Measurements from ENCODE around the gene PIK3C3. TPM values are rescaled to one million over a fixed set of nuclear protein-coding genes. Genes with fewer than 3 reads are reported as not detected.

PIK3C3 gene
- total RNA-seq, 2 experiments from 2014 or later, result 8.3 to 22.3 TPM

DNA sequence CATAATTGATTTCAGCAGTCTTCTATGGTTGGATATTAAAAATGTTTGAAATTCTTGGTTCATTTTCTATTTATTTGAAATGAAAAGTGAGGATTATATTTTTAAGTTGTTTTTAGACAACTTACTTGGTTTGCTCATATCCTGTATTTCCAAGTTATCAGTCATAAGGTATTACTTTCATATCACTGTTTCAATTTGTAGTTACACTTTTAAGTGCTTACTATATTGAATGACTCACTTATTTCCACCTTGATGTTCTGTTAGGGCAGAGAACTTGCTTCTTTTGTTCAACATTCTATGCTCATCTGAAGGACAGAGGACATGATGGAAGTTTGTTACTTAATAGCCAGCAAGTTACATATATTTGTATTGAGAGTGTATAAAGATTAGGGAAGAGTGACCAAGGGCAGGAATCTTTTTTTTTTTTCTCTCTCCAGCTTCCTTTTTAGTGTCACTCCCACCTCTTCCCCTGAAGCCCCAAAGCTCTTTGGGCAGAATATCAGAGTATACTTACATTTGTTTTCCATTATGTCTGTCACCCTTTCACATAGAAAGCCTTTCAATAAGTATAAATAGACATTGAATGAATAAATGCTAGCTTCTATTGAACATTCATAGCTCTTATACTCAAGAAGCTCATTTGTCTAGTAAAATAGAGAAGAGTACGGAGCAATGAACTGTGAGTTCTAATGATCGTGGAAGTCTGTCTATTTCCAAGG lies 28.1 kb downstream of the PIK3C3 start:
- no TSS peak for BruUV-seq (replicated peaks)
- ChIA-PET CTCF (ENCODE audit: unreplicated experiment) (no interaction called here), POLR2A (interaction anchor here (0.5 to 1.0 kb wide), 3 partner anchors 8 to 207 kb away, joined by 3 to 4 read pairs (median 3); no protein-coding TSS in a partner anchor)
- H3K4me2 ChIP-seq (ENCODE audit: low read length), result no peak overlapping the region
- no peak for DNase-seq (ENCODE audit: low spot score)
- TF ChIP-seq, protein P1, sequence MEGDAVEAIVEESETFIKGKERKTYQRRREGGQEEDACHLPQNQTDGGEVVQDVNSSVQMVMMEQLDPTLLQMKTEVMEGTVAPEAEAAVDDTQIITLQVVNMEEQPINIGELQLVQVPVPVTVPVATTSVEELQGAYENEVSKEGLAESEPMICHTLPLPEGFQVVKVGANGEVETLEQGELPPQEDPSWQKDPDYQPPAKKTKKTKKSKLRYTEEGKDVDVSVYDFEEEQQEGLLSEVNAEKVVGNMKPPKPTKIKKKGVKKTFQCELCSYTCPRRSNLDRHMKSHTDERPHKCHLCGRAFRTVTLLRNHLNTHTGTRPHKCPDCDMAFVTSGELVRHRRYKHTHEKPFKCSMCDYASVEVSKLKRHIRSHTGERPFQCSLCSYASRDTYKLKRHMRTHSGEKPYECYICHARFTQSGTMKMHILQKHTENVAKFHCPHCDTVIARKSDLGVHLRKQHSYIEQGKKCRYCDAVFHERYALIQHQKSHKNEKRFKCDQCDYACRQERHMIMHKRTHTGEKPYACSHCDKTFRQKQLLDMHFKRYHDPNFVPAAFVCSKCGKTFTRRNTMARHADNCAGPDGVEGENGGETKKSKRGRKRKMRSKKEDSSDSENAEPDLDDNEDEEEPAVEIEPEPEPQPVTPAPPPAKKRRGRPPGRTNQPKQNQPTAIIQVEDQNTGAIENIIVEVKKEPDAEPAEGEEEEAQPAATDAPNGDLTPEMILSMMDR (conservative IDR thresholded peaks at IDR 0.05; ENCODE audit: low read length), result no peak
- no peak for TF ChIP-seq EZH2phosphoT487 (IDR thresholded peaks at IDR 0.05; ENCODE audit: borderline replicate concordance, low read depth, low read length)
- intact Hi-C loops (cut with micrococcal nuclease; ENCODE audit: unreplicated experiment), result no loop called here
- no peak overlapping the region for H3K27ac ChIP-seq (ENCODE audit: low read depth, low read length, poor library complexity, severe bottlenecking)
- H3K36me3 ChIP-seq (ENCODE audit: insufficient read depth, low read length), result peaks cover 4% of the 10 kb centered on the region; the same call in 1 of the 2 replicates
- H4K20me1 ChIP-seq (ENCODE audit: insufficient read depth, low read length), result no peaks in the 10 kb centered on the region
- no peak overlapping the region for H2AFZ ChIP-seq (ENCODE audit: low read length)
- no peaks in the 10 kb centered on the region for H3K9me3 ChIP-seq (ENCODE audit: low read length)
- H3K79me2 ChIP-seq (ENCODE audit: insufficient read depth, low read depth, low read length), result no peaks in the 10 kb centered on the region
- H3K9me2 ChIP-seq (ENCODE audit: insufficient read depth, low read length), result no peaks in the 10 kb centered on the region
- no peak overlapping the region for H3K4me3 ChIP-seq (ENCODE audit: low read depth, low read length, poor library complexity, severe bottlenecking)
- no peaks in the 10 kb centered on the region for H3K4me1 ChIP-seq (ENCODE audit: insufficient read depth, low read length, poor library complexity, severe bottlenecking)

DNA sequence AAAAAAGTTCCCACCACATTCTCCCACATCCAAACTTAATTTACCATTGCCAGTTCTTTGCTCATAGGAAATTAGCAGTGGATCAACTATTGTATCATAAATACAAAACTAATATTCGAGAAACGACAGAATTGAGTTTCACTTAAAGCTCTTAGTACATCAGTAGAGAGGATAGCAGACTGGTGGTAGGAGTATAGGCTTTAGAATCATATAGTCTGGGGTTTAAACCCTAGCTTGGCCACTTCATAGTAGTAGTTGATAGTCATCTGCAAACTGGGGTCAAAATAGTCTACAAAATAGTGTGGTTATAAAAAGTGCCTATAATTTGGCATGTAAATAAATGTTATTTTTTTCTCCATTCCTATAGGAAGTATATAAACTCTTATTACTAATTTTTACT lies 30.9 kb downstream of the PIK3C3 start:
- no peak overlapping the region for H3K4me3 ChIP-seq (ENCODE audit: low read depth, low read length, poor library complexity, severe bottlenecking)
- H2AFZ ChIP-seq (ENCODE audit: low read length), result no peak overlapping the region
- H3K9me3 ChIP-seq (ENCODE audit: low read length), result no peaks in the 10 kb centered on the region
- no peak overlapping the region for H3K4me2 ChIP-seq (ENCODE audit: low read length)
- no peak overlapping the region for H3K27ac ChIP-seq (ENCODE audit: low read depth, low read length, poor library complexity, severe bottlenecking)
- BruUV-seq (replicated peaks), result no TSS peak
- TF ChIP-seq, protein P1 (conservative IDR thresholded peaks at IDR 0.05; ENCODE audit: low read length), result no peak
- TF ChIP-seq EZH2phosphoT487 (IDR thresholded peaks at IDR 0.05; ENCODE audit: borderline replicate concordance, low read depth, low read length), result no peak
- H4K20me1 ChIP-seq (ENCODE audit: insufficient read depth, low read length), result no peaks in the 10 kb centered on the region
- H3K4me1 ChIP-seq (ENCODE audit: insufficient read depth, low read length, poor library complexity, severe bottlenecking), result no peaks in the 10 kb centered on the region
- intact Hi-C loops (cut with micrococcal nuclease; ENCODE audit: unreplicated experiment), result no loop called here
- ChIA-PET CTCF (ENCODE audit: unreplicated experiment) (no interaction called here), POLR2A (no interaction called here)
- no peak for DNase-seq (ENCODE audit: low spot score)
- H3K79me2 ChIP-seq (ENCODE audit: insufficient read depth, low read depth, low read length), result no peaks in the 10 kb centered on the region
- peaks cover 4% of the 10 kb centered on the region; the same call in 1 of the 2 replicates for H3K36me3 ChIP-seq (ENCODE audit: insufficient read depth, low read length)
- H3K9me2 ChIP-seq (ENCODE audit: insufficient read depth, low read length), result no peaks in the 10 kb centered on the region

DNA sequence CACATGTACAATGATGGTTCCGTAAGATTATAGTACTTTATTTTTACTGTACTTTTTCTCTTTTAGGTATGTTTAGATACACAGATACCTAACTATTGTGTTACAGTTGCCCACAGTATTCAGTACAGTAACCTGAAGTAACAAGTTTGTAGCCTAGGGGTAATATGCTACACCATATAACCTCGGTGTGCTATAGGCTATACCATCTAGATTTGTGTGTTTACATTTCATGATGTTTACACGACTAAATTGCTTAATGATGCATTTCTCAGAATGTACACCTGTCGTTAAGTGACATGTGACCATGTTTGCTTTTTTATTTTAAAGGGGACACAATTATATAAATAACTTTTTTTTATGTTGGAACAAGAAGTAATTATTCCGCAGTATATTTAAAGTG lies 34.5 kb downstream of the PIK3C3 start:
- TF ChIP-seq EZH2phosphoT487 (IDR thresholded peaks at IDR 0.05; ENCODE audit: borderline replicate concordance, low read depth, low read length), result no peak
- TF ChIP-seq, protein P1 (conservative IDR thresholded peaks at IDR 0.05; ENCODE audit: low read length), result no peak
- H2AFZ ChIP-seq (ENCODE audit: low read length), result no peak overlapping the region
- no peaks in the 10 kb centered on the region for H3K4me1 ChIP-seq (ENCODE audit: insufficient read depth, low read length, poor library complexity, severe bottlenecking)
- no peak for DNase-seq (ENCODE audit: low spot score)
- no TSS peak for BruUV-seq (replicated peaks)
- H3K27ac ChIP-seq (ENCODE audit: low read depth, low read length, poor library complexity, severe bottlenecking), result no peak overlapping the region
- no peak overlapping the region for H3K4me3 ChIP-seq (ENCODE audit: low read depth, low read length, poor library complexity, severe bottlenecking)
- intact Hi-C loops (cut with micrococcal nuclease; ENCODE audit: unreplicated experiment), result no loop called here
- H3K4me2 ChIP-seq (ENCODE audit: low read length), result no peak overlapping the region
- peaks cover 9% of the 10 kb centered on the region for H3K36me3 ChIP-seq (ENCODE audit: insufficient read depth, low read length)
- ChIA-PET POLR2A (no interaction called here), CTCF (ENCODE audit: unreplicated experiment) (no interaction called here)
- H3K79me2 ChIP-seq (ENCODE audit: insufficient read depth, low read depth, low read length), result no peaks in the 10 kb centered on the region
- no peaks in the 10 kb centered on the region for H3K9me3 ChIP-seq (ENCODE audit: low read length)
- no peaks in the 10 kb centered on the region for H4K20me1 ChIP-seq (ENCODE audit: insufficient read depth, low read length)
- no peaks in the 10 kb centered on the region for H3K9me2 ChIP-seq (ENCODE audit: insufficient read depth, low read length)

All from OCI-LY7 (cell line).